HepG2 (cell line): ENCODE results near the gene TXNRD3. TPM values are rescaled to one million over a fixed set of nuclear protein-coding genes. Genes with fewer than 3 reads are reported as not detected.

ENCODE experiments used
- ARNT2 ChIP-seq: sonication (generic); formaldehyde crosslinking; IDR thresholded peaks from 2 replicates; pipeline ENCODE4 v1.8.0; 2022; ENCODE audit warnings: mild to moderate bottlenecking, low read depth, missing genetic modification reagents, moderate library complexity
- CEBPG ChIP-seq: IDR thresholded peaks from 2 replicates; pipeline ENCODE4 v1.6.1; 2016
- GMEB1 ChIP-seq: sonication (generic); formaldehyde crosslinking; IDR thresholded peaks from 2 replicates; pipeline ENCODE4 v1.5.1; 2020; ENCODE audit warnings: missing genetic modification reagents, mild to moderate bottlenecking, borderline replicate concordance
- SNAI1 ChIP-seq: sonication (generic); formaldehyde crosslinking; IDR thresholded peaks from 2 replicates; pipeline ENCODE4 v1.5.0; 2020; ENCODE audit warnings: mild to moderate bottlenecking, missing genetic modification reagents, borderline replicate concordance
- TFAP4 ChIP-seq: sonication (generic); IDR thresholded peaks from 2 replicates; pipeline ENCODE4 v1.6.1; 2016; ENCODE audit warnings: low read depth, borderline replicate concordance
- THAP9 ChIP-seq: sonication (generic); formaldehyde crosslinking; IDR thresholded peaks from 2 replicates; pipeline ENCODE4; 2020; ENCODE audit warnings: missing genetic modification reagents, mild to moderate bottlenecking, borderline replicate concordance
- ZBTB42 ChIP-seq: sonication (generic); formaldehyde crosslinking; IDR thresholded peaks from 2 replicates; pipeline ENCODE4 v1.5.0; 2020; ENCODE audit warnings: mild to moderate bottlenecking, missing genetic modification reagents
- ZFP36 ChIP-seq: fragments of 150-350 bp; IDR thresholded peaks from 2 replicates; pipeline ENCODE4 v1.6.1; 2018; ENCODE audit warnings: borderline replicate concordance, low read length, low read depth; ENCODE audit not compliant: partially characterized antibody
- ZNF10 ChIP-seq: sonication (generic); formaldehyde crosslinking; IDR thresholded peaks from 2 replicates; pipeline ENCODE4 v1.4.0; 2020; ENCODE audit warnings: mild to moderate bottlenecking, low read depth, missing genetic modification reagents, borderline replicate concordance
- ZNF260 ChIP-seq: sonication (generic); formaldehyde crosslinking; IDR thresholded peaks from 2 replicates; pipeline ENCODE4 v1.4.0; 2020; ENCODE audit warnings: missing genetic modification reagents, low read depth, mild to moderate bottlenecking, borderline replicate concordance
- ZNF552 ChIP-seq: sonication (generic); formaldehyde crosslinking; IDR thresholded peaks from 2 replicates; pipeline ENCODE4 v1.9.0; 2022; ENCODE audit warnings: missing genetic modification reagents, mild to moderate bottlenecking, borderline replicate concordance
- ZNF703 ChIP-seq: sonication (generic); formaldehyde crosslinking; IDR thresholded peaks from 2 replicates; pipeline ENCODE4 v1.5.1; 2020; ENCODE audit warnings: missing genetic modification reagents, mild to moderate bottlenecking, moderate library complexity, borderline replicate concordance
- ZNF704 ChIP-seq: sonication (generic); formaldehyde crosslinking; IDR thresholded peaks from 2 replicates; pipeline ENCODE4 v1.8.1; 2023; ENCODE audit warnings: mild to moderate bottlenecking, inconsistent platforms, moderate library complexity, missing genetic modification reagents, borderline replicate concordance
- polyA plus RNA-seq, 8 experiments: library from polyadenylated mRNA; depleted of rRNA in 3 of 8; stranded (reverse) in 7 of 8; unstranded in 1 of 8; fragments of >200 nt; fragmentation: Illumina TruSeq in 4 of 8; extraction: Trizol in 4 of 8; gene quantifications; 2 replicates each; pipeline versions ENCODE4 v1.2.1 to v1.2.3, GENCODE V29; 2011 to 2016; ENCODE audit warnings: low read depth in 4 of 8, missing spikeins in 1 of 8, mixed read lengths in 1 of 8; ENCODE audit not compliant: insufficient read depth in 1 of 8
- total RNA-seq, 5 experiments: library from RNA; depleted of rRNA; stranded (reverse); fragments of >200 nt; fragmentation: Illumina TruSeq; extraction: Trizol; gene quantifications; 2 replicates each; pipeline ENCODE4 v1.2.3, GENCODE V29; 2016; ENCODE audit warnings: low read depth in 1 of 5
- TF ChIP-seq, protein P1 (sequence below): sonication (generic); formaldehyde crosslinking; IDR thresholded peaks from 2 replicates; pipeline ENCODE4 v1.4.0; 2020; ENCODE audit warnings: missing genetic modification reagents

The TXNRD3 gene
- total and polyA plus RNA-seq, 2 of the 13 experiments (the other 11 are each of a cell fraction or from before 2014, with no cell fraction given), result 4.8 to 20.7 TPM

GRCh38 chr3:126703512-126704493 is 48.9 kb upstream of the TXNRD3 start, which contains the start of gene CHCHD6 (continued):
- TF ChIP-seq, protein P1, sequence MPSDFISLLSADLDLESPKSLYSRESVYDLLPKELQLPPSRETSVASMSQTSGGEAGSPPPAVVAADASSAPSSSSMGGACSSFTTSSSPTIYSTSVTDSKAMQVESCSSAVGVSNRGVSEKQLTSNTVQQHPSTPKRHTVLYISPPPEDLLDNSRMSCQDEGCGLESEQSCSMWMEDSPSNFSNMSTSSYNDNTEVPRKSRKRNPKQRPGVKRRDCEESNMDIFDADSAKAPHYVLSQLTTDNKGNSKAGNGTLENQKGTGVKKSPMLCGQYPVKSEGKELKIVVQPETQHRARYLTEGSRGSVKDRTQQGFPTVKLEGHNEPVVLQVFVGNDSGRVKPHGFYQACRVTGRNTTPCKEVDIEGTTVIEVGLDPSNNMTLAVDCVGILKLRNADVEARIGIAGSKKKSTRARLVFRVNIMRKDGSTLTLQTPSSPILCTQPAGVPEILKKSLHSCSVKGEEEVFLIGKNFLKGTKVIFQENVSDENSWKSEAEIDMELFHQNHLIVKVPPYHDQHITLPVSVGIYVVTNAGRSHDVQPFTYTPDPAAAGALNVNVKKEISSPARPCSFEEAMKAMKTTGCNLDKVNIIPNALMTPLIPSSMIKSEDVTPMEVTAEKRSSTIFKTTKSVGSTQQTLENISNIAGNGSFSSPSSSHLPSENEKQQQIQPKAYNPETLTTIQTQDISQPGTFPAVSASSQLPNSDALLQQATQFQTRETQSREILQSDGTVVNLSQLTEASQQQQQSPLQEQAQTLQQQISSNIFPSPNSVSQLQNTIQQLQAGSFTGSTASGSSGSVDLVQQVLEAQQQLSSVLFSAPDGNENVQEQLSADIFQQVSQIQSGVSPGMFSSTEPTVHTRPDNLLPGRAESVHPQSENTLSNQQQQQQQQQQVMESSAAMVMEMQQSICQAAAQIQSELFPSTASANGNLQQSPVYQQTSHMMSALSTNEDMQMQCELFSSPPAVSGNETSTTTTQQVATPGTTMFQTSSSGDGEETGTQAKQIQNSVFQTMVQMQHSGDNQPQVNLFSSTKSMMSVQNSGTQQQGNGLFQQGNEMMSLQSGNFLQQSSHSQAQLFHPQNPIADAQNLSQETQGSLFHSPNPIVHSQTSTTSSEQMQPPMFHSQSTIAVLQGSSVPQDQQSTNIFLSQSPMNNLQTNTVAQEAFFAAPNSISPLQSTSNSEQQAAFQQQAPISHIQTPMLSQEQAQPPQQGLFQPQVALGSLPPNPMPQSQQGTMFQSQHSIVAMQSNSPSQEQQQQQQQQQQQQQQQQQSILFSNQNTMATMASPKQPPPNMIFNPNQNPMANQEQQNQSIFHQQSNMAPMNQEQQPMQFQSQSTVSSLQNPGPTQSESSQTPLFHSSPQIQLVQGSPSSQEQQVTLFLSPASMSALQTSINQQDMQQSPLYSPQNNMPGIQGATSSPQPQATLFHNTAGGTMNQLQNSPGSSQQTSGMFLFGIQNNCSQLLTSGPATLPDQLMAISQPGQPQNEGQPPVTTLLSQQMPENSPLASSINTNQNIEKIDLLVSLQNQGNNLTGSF, result no peak
- no peak for TF ChIP-seq ZNF552 (CRISPR knock-in tag)
- peak; percentile 24; the same call in 1 of the 2 replicates for TF ChIP-seq TFAP4
- TF ChIP-seq ZNF703 (CRISPR knock-in tag), result no peak
- no peak for TF ChIP-seq ZNF10 (CRISPR knock-in tag)
- TF ChIP-seq THAP9 (CRISPR knock-in tag), result peak; percentile 64; the same call in 1 of the 2 replicates
- TF ChIP-seq ZFP36, result no peak
- no peak for TF ChIP-seq ZNF704 (CRISPR knock-in tag)
- peak; percentile 79; the same call in 1 of the 2 replicates for TF ChIP-seq GMEB1 (CRISPR knock-in tag)
- 0 out of 2 replicates have a peak, but pooled peaks have one; percentile 69 for TF ChIP-seq ZNF260 (CRISPR knock-in tag)
- TF ChIP-seq ARNT2 (CRISPR knock-in tag), result no peak; the same call in 1 of the 2 replicates
- TF ChIP-seq CEBPG (CRISPR knock-in tag), result no peak; the same call in 1 of the 2 replicates
- TF ChIP-seq SNAI1, result no peak
- TF ChIP-seq ZBTB42 (CRISPR knock-in tag), result peak; percentile 55; the same call in 1 of the 2 replicates
